HepG2 (cell line): ENCODE measurements around the gene ZWILCH. TPM values are rescaled to one million over a fixed set of nuclear protein-coding genes. Genes with fewer than 3 reads are reported as not detected.

Experiments used
- ATAC-seq: fragments of 200-7000 bp; cut with Tn5 transposase; 3 replicates; pipeline ENCODE4 v1.9.1; 2020; ENCODE audit warnings: mild to moderate bottlenecking, moderate library complexity
- BruUV-seq: library from RNA; stranded (reverse); fragments of 400-500 nt; replicated peaks from 2 replicates; lab custom pipeline; 2021; lab: Mats Ljungman, UMichigan
- CTCF ChIA-PET: fragments of 300-600 bp; formaldehyde crosslinking; extraction: SDS; loops from one replicate; lab custom pipeline; 2021; ENCODE audit warnings: low total read pairs, inconsistent platforms, low intra/inter-chr PET ratio; lab: Yijun Ruan, JAX
- POLR2A ChIA-PET: fragments of 350-600 bp; sonication (Branson Sonifier 250); formaldehyde crosslinking; loops from one replicate; lab custom pipeline; 2020; ENCODE audit warnings: antibody characterized with exemption, inconsistent platforms; lab: Yijun Ruan, JAX
- DNase-seq: peaks from one replicate; pipeline ENCODE4 v3.0.0-alpha.2; 2015; ENCODE audit warnings: low spot score
- FAIRE-seq: peaks from 3 replicates; lab custom pipeline; 2011; peaks lifted over from hg19 to GRCh38; lab: Jason Lieb, UNC
- H2AFZ ChIP-seq: one replicate; pipeline ENCODE4 v1.6.1; 2011; ENCODE audit warnings: low read length, inconsistent platforms
- H3K27ac ChIP-seq: fragments of 300-600 bp; 3 replicates; pipeline ENCODE4 v1.8.0; 2011; ENCODE audit warnings: mixed run types, mild to moderate bottlenecking, mixed read lengths, low read length, inconsistent platforms; ENCODE audit not compliant: insufficient read depth; ENCODE audit errors: extremely low read length
- H3K27me3 ChIP-seq, 2 experiments: fragments of 200-600 bp in 1 of 2; 2 replicates in 1 of 2; 3 replicates in 1 of 2; pipeline versions ENCODE4 v1.6.0 to v1.8.0; 2011; ENCODE audit warnings: low read length in 2 of 2, mild to moderate bottlenecking in 2 of 2, moderate library complexity in 2 of 2, inconsistent platforms in 1 of 2; ENCODE audit not compliant: insufficient read depth in 2 of 2, control insufficient read depth in 1 of 2
- H3K36me3 ChIP-seq, 2 experiments: fragments of 200-600 bp in 1 of 2; replicated peaks in 1 of 2; 2 replicates in 1 of 2; 3 replicates in 1 of 2; pipeline versions ENCODE4 v1.5.1 to v1.8.0; 2011; ENCODE audit warnings: low read length in 2 of 2, inconsistent platforms in 1 of 2; ENCODE audit not compliant: insufficient read depth in 2 of 2, control insufficient read depth in 1 of 2
- H3K4me1 ChIP-seq: 2 replicates; pipeline ENCODE4 v1.5.1; 2012; ENCODE audit warnings: low read length, inconsistent platforms; ENCODE audit not compliant: insufficient read depth
- H3K4me2 ChIP-seq: 2 replicates; pipeline ENCODE4 v1.6.0; 2011; ENCODE audit warnings: low read depth, low read length, inconsistent platforms
- H3K4me3 ChIP-seq, 3 experiments: fragments of 200-600 bp in 1 of 3; sonication (generic), shearing (Covaris generic) in 1 of 3; replicated peaks in 1 of 3; 2 replicates each; pipeline ENCODE4 v1.5.1; 2011 to 2016; ENCODE audit warnings: low read length in 3 of 3, inconsistent platforms in 2 of 3, low read depth in 2 of 3, mild to moderate bottlenecking in 2 of 3, control low read depth in 1 of 3, mixed read lengths in 1 of 3; ENCODE audit not compliant: insufficient read depth in 1 of 3
- H3K79me2 ChIP-seq: one replicate; pipeline ENCODE4 v1.6.1; 2011; ENCODE audit warnings: low read length, inconsistent platforms; ENCODE audit not compliant: insufficient read depth
- H3K9ac ChIP-seq: 2 replicates; pipeline ENCODE4 v1.6.0; 2011; ENCODE audit warnings: mild to moderate bottlenecking, low read depth, low read length, inconsistent platforms; ENCODE audit not compliant: insufficient read depth
- H3K9me3 ChIP-seq: 2 replicates; pipeline ENCODE4 v1.5.1; 2012; ENCODE audit warnings: mild to moderate bottlenecking, low read length
- H4K20me1 ChIP-seq: 2 replicates; pipeline ENCODE4 v1.6.0; 2011; ENCODE audit warnings: inconsistent platforms, mild to moderate bottlenecking, low read length, moderate library complexity; ENCODE audit not compliant: insufficient read depth
- CENPX ChIP-seq: sonication (generic); formaldehyde crosslinking; IDR thresholded peaks from 2 replicates; pipeline ENCODE4 v1.9.0; 2021; ENCODE audit warnings: mild to moderate bottlenecking, missing genetic modification reagents, moderate library complexity
- CREB3 ChIP-seq: sonication (generic); formaldehyde crosslinking; IDR thresholded peaks from 2 replicates; pipeline ENCODE4 v1.5.0; 2020; ENCODE audit warnings: missing genetic modification reagents
- EEA1 ChIP-seq: sonication (generic); formaldehyde crosslinking; IDR thresholded peaks from 2 replicates; pipeline ENCODE4 v1.5.1; 2020; ENCODE audit warnings: mild to moderate bottlenecking, missing genetic modification reagents, borderline replicate concordance
- EHMT2 ChIP-seq: fragments of 200-600 bp; sonication (generic); IDR thresholded peaks from 2 replicates; pipeline ENCODE4 v1.7.0; 2017; ENCODE audit warnings: antibody characterized with exemption, low read depth, low read length, borderline replicate concordance
- ETV5 ChIP-seq: IDR thresholded peaks from 2 replicates; pipeline ENCODE4 v1.6.1; 2018; ENCODE audit warnings: missing biosample characterization, missing genetic modification reagents, inconsistent platforms, borderline replicate concordance
- ETV6 ChIP-seq: sonication (generic); formaldehyde crosslinking; conservative IDR thresholded peaks from 2 replicates; pipeline ENCODE4 v1.4.0; 2020; ENCODE audit warnings: missing genetic modification reagents
- HDAC2 ChIP-seq: sonication (generic); formaldehyde crosslinking; IDR thresholded peaks from 2 replicates; pipeline ENCODE4 v1.4.0; 2020; ENCODE audit warnings: missing genetic modification reagents
- HES4 ChIP-seq: sonication (generic); formaldehyde crosslinking; IDR thresholded peaks from 2 replicates; pipeline ENCODE4 v1.9.0; 2021; ENCODE audit warnings: mild to moderate bottlenecking, missing genetic modification reagents, borderline replicate concordance
- KAT8 ChIP-seq: IDR thresholded peaks from 2 replicates; pipeline ENCODE4 v1.6.1; 2016; ENCODE audit warnings: missing genetic modification reagents, missing compliant biosample characterization
- MEIS2 ChIP-seq: sonication (generic); formaldehyde crosslinking; IDR thresholded peaks from 2 replicates; pipeline ENCODE4 v1.9.0; 2021; ENCODE audit warnings: mild to moderate bottlenecking, missing genetic modification reagents
- NCOA1 ChIP-seq: sonication (generic); formaldehyde crosslinking; IDR thresholded peaks from 2 replicates; pipeline ENCODE4 v1.9.0; 2021; ENCODE audit warnings: missing genetic modification reagents
- PITX1 ChIP-seq: sonication (generic); formaldehyde crosslinking; IDR thresholded peaks from 2 replicates; pipeline ENCODE4 v1.5.1; 2020; ENCODE audit warnings: mild to moderate bottlenecking, missing genetic modification reagents
- RCOR2 ChIP-seq: IDR thresholded peaks from 2 replicates; pipeline ENCODE4 v1.6.1; 2016; ENCODE audit warnings: missing biosample characterization, missing genetic modification reagents
- REPIN1 ChIP-seq: sonication (generic); formaldehyde crosslinking; IDR thresholded peaks from 2 replicates; pipeline ENCODE4 v1.8.0; 2022; ENCODE audit warnings: missing genetic modification reagents, low read depth, mild to moderate bottlenecking, borderline replicate concordance
- SALL1 ChIP-seq: sonication (generic); formaldehyde crosslinking; IDR thresholded peaks from 2 replicates; pipeline ENCODE4 v1.8.0; 2022; ENCODE audit warnings: mild to moderate bottlenecking, missing genetic modification reagents
- SAP130 ChIP-seq: IDR thresholded peaks from 2 replicates; pipeline ENCODE4 v1.6.1; 2016; ENCODE audit warnings: low read depth
- STAG1 ChIP-seq: sonication (generic); formaldehyde crosslinking; IDR thresholded peaks from 2 replicates; pipeline ENCODE4 v1.4.0; 2020; ENCODE audit warnings: missing genetic modification reagents
- TBL1XR1 ChIP-seq: fragments of 150-350 bp; IDR thresholded peaks from 2 replicates; pipeline ENCODE4 v1.6.1; 2014; ENCODE audit warnings: borderline replicate concordance, low read length; ENCODE audit not compliant: partially characterized antibody
- TFAP4 ChIP-seq: sonication (generic); IDR thresholded peaks from 2 replicates; pipeline ENCODE4 v1.6.1; 2016; ENCODE audit warnings: low read depth, borderline replicate concordance
- THAP11 ChIP-seq: IDR thresholded peaks from 2 replicates; pipeline ENCODE4 v1.6.1; 2016; ENCODE audit warnings: missing biosample characterization, missing genetic modification reagents
- ZC3H13 ChIP-seq: sonication (generic); formaldehyde crosslinking; IDR thresholded peaks from 2 replicates; pipeline ENCODE4 v1.8.1; 2023; ENCODE audit warnings: mild to moderate bottlenecking, missing genetic modification reagents, moderate library complexity
- ZNF121 ChIP-seq: sonication (generic); formaldehyde crosslinking; IDR thresholded peaks from 2 replicates; pipeline ENCODE4 v1.5.0; 2020; ENCODE audit warnings: mild to moderate bottlenecking, missing genetic modification reagents
- ZNF282 ChIP-seq: fragments of 450-650 bp; IDR thresholded peaks from 2 replicates; pipeline ENCODE4 v1.6.1; 2018; ENCODE audit not compliant: partially characterized antibody
- ZNF350 ChIP-seq: sonication (generic); formaldehyde crosslinking; IDR thresholded peaks from 2 replicates; pipeline ENCODE4 v1.4.0; 2020; ENCODE audit warnings: mild to moderate bottlenecking, low read depth, missing genetic modification reagents, borderline replicate concordance
- ZNF510 ChIP-seq: sonication (generic); formaldehyde crosslinking; IDR thresholded peaks from 2 replicates; pipeline ENCODE4 v1.4.0; 2020; ENCODE audit warnings: low read depth, mild to moderate bottlenecking, missing genetic modification reagents
- ZNF724P ChIP-seq: sonication (generic); formaldehyde crosslinking; IDR thresholded peaks from 2 replicates; pipeline ENCODE4 v1.8.0; 2022; ENCODE audit warnings: missing genetic modification reagents, borderline replicate concordance
- ZNF737 ChIP-seq: sonication (generic); formaldehyde crosslinking; IDR thresholded peaks from 2 replicates; pipeline ENCODE4 v1.5.0; 2020; ENCODE audit warnings: missing genetic modification reagents, mild to moderate bottlenecking, borderline replicate concordance
- WGBS: methylation state at CpG from one replicate; pipeline ENCODE4 v1.1.6; 2017; ENCODE audit warnings: low lambda C conversion rate; 5-methylcytosine and 5-hydroxymethylcytosine counted together
- in situ Hi-C: cut with HindIII; loops from 2 replicates; pipeline ENCODE4 v1.10.0; 2017; ENCODE audit warnings: low pct_unique_long_range_greater_than_20kb; ENCODE audit not compliant: extremely low pct_ligation_motif_present
- intact Hi-C: fragments of 100-400 bp; cut with micrococcal nuclease; formaldehyde crosslinking; loops from one replicate; pipeline ENCODE4 v1.10.0; 2022; ENCODE audit not compliant: unreplicated experiment
- polyA plus RNA-seq, 8 experiments: library from polyadenylated mRNA; depleted of rRNA in 3 of 8; stranded (reverse) in 7 of 8; unstranded in 1 of 8; fragments of >200 nt; fragmentation: Illumina TruSeq in 4 of 8; extraction: Trizol in 4 of 8; gene quantifications; 2 replicates each; pipeline versions ENCODE4 v1.2.1 to v1.2.3, GENCODE V29; 2011 to 2016; ENCODE audit warnings: low read depth in 4 of 8, missing spikeins in 1 of 8, mixed read lengths in 1 of 8; ENCODE audit not compliant: insufficient read depth in 1 of 8
- total RNA-seq, 5 experiments: library from RNA; depleted of rRNA; stranded (reverse); fragments of >200 nt; fragmentation: Illumina TruSeq; extraction: Trizol; gene quantifications; 2 replicates each; pipeline ENCODE4 v1.2.3, GENCODE V29; 2016; ENCODE audit warnings: low read depth in 1 of 5

The ZWILCH gene
- total and polyA plus RNA-seq, 2 of the 13 experiments (the other 11 are each of a cell fraction or from before 2014, with no cell fraction given) = 9.5 to 27.8 TPM

DNA sequence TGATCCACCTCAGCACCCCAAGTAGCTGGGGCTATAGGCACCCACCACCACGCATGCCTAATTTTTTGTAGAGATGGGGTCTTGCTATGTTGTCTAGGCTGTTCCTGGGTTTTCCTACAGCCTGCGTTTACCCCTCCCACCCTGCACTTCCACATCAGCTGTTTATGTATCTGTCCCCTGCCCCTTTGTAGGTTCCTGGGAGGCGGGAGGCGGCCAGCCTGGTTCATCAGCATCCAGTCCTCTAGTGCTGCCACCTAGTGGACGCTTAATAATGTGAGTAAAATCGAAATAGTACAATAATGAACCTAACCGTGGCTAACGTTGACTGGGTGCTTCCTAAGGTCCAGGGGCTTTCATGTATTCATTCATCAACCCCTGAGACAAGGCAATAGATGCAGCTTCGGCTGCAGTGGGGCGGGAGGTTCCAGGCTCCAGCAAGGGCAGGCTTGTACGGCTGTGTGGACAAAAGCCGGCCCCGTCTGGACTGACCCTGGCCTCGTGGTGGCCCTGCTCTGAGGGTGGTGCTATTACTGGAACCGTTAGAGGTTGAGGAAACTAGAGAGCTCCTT, 61.9 kb downstream of the ZWILCH start:
- Histone ChIP-seq H3K27me3 (no peaks in the 10 kb centered on the region), H3K4me1 (peaks cover 31% of the 10 kb centered on the region), H3K9me3 (no peaks in the 10 kb centered on the region), H3K9ac (peak overlapping the region; percentile 63), H3K79me2 (no peaks in the 10 kb centered on the region), H4K20me1 (no peaks in the 10 kb centered on the region), H3K36me3 (no peaks in the 10 kb centered on the region), H3K4me2 (peak overlapping the region; percentile 99), H3K4me3 (peak overlapping the region; percentile 42 to 71 (median 55); a peak in 5 of 6 replicates), H3K27ac (no peak overlapping the region), H2AFZ (peak overlapping the region; percentile 97)
- DNase-seq = peak; percentile 76
- in situ Hi-C loops (no loop called here), intact Hi-C loops (loop anchor here (5.0 kb wide), 1 partner anchor 60 kb away; the partner anchor contains the start of gene ZWILCH)
- ChIA-PET CTCF (no interaction called here), POLR2A (interaction anchor here (1.9 kb wide), 1 partner anchor 15 kb away, joined by 6 read pairs; no protein-coding TSS in a partner anchor)
- WGBS = 8% methylated on average over 9 of the region's 15 CpGs
- no TSS peak for BruUV-seq
- FAIRE-seq = peak; percentile 90
- peak; percentile 76 for ATAC-seq
- TF ChIP-seq KAT8 (CRISPR knock-in tag) (peak; percentile 36; the same call in 1 of the 2 replicates), EEA1 (no peak), TFAP4 (peak; percentile 78; the same call in 1 of the 2 replicates), ZNF510 (CRISPR knock-in tag) (no peak), CENPX (no peak), HES4 (CRISPR knock-in tag) (no peak), REPIN1 (CRISPR knock-in tag) (peak; percentile 51; the same call in 1 of the 2 replicates), ZNF282 (no peak), ZNF737 (no peak), SALL1 (peak; percentile 64), RCOR2 (CRISPR knock-in tag) (peak; percentile 31; the same call in 1 of the 2 replicates), MEIS2 (no peak), SAP130 (CRISPR knock-in tag) (peak; percentile 57), ZC3H13 (CRISPR knock-in tag) (no peak), PITX1 (CRISPR knock-in tag) (no peak), HDAC2 (no peak), ETV5 (CRISPR knock-in tag) (0 out of 2 replicates have a peak, but pooled peaks have one; percentile 14), STAG1 (peak; percentile 52), ZNF350 (CRISPR knock-in tag) (no peak; the same call in 1 of the 2 replicates), ZNF121 (CRISPR knock-in tag) (no peak), ETV6 (no peak), TBL1XR1 (no peak), EHMT2 (no peak), CREB3 (CRISPR knock-in tag) (no peak), THAP11 (CRISPR knock-in tag) (no peak), NCOA1 (no peak), ZNF724P (CRISPR knock-in tag) (no peak)
